Activated naive CD4-positive, alpha-beta T cell treated with anti-CD3 and anti-CD28 coated beads, Interleukin-2, amount 50 U/mL, for 72 hours (primary cell): ENCODE results near the gene CACNB1. TPM values are rescaled to one million over a fixed set of nuclear protein-coding genes. Genes with fewer than 3 reads are reported as not detected.
A peak's percentile ranks its signal among the peaks of the same experiment; 100 is the strongest.

Source experiments
- ATAC-seq, 2 donors: fragments of 150-1000 bp; cut with Tn5 transposase; 2 replicates each; pipeline ENCODE4 v1.10.0; 2021; ENCODE audit warnings: mild to moderate bottlenecking in 2 of 2, moderate library complexity in 2 of 2
- DNase-seq, 2 donors: peaks; one replicate each; pipeline ENCODE4 v3.0.0; 2021 to 2022; ENCODE audit warnings: low spot score in 2 of 2
- H3K27ac Mint-ChIP-seq, 2 donors: one replicate each; pipeline ENCODE4 v1.8.0; 2022; ENCODE audit warnings: mild to moderate bottlenecking in 2 of 2, mixed read lengths in 2 of 2
- H3K36me3 Mint-ChIP-seq, 2 donors: one replicate each; pipeline ENCODE4 v1.8.0; 2022; ENCODE audit warnings: mixed read lengths in 2 of 2
- H3K9me3 Mint-ChIP-seq, 2 donors: one replicate each; pipeline ENCODE4 v1.8.0; 2022; ENCODE audit warnings: mixed read lengths in 2 of 2
- total RNA-seq, 2 donors: library from RNA; stranded (reverse); gene quantifications; one replicate each; pipeline ENCODE4 v1.2.3, GENCODE V29; 2022

Gene CACNB1
- total RNA-seq, 2 donors from 2014 or later: 15.0 to 26.6 TPM

GRCh38 chr17:39231091-39231561, 33.7 kb upstream of the CACNB1 start:
- ATAC-seq (no peak), DNase-seq (no peak)
- Mint-ChIP-seq H3K36me3 (no peaks in the 10 kb centered on the region), H3K9me3 (no peaks in the 10 kb centered on the region), H3K27ac (peak overlapping the region in 1 of 2 donors; percentile 31)

GRCh38 chr17:39230361-39230760, 32.9 kb upstream of the CACNB1 start:
- DNase-seq (no peak), ATAC-seq (no peak)
- no peak overlapping the region for H3K27ac Mint-ChIP-seq
- H3K9me3 Mint-ChIP-seq: no peaks in the 10 kb centered on the region
- H3K36me3 Mint-ChIP-seq: no peaks in the 10 kb centered on the region

GRCh38 chr17:39229274-39229913, 31.9 kb upstream of the CACNB1 start:
- DNase-seq (no peak), ATAC-seq (no peak)
- H3K9me3 Mint-ChIP-seq: no peaks in the 10 kb centered on the region
- H3K36me3 Mint-ChIP-seq: no peaks in the 10 kb centered on the region
- H3K27ac Mint-ChIP-seq: no peak overlapping the region

- no peak for DNase-seq
- no peaks in the 10 kb centered on the region for H3K36me3 Mint-ChIP-seq
- no peak for ATAC-seq
- H3K27ac Mint-ChIP-seq: no peak overlapping the region
- H3K9me3 Mint-ChIP-seq: no peaks in the 10 kb centered on the region
Measured at GRCh38 chr17:39227364-39227919, 30.0 kb upstream of the CACNB1 start.

GRCh38 chr17:39225959-39226683, 28.7 kb upstream of the CACNB1 start:
- Mint-ChIP-seq H3K9me3 (no peaks in the 10 kb centered on the region), H3K27ac (no peak overlapping the region), H3K36me3 (no peaks in the 10 kb centered on the region)
- DNase-seq (peak in 1 of 2 donors; percentile 50), ATAC-seq (peak; percentile 50 to 84)

- DNase-seq (no peak), ATAC-seq (peak; percentile 5 to 17)
- Mint-ChIP-seq H3K36me3 (no peaks in the 10 kb centered on the region), H3K27ac (peak within 1 kb of the TSS in 1 of 2 donors; percentile 87), H3K9me3 (no peaks in the 10 kb centered on the region)
Measured at GRCh38 chr17:39225308-39225958, 28.0 kb upstream of the CACNB1 start, which contains the start of gene STAC2. TSS of gene STAC2 (minus strand) at chr17:39225945. CDS start at chr17:39225502, 443 bp downstream.

GRCh38 chr17:39224778-39225307, 27.4 kb upstream of the CACNB1 start:
- Mint-ChIP-seq H3K27ac (peak overlapping the region in 1 of 2 donors; percentile 87), H3K36me3 (no peaks in the 10 kb centered on the region), H3K9me3 (no peaks in the 10 kb centered on the region)
- ATAC-seq (peak in 1 of 2 donors; percentile 32), DNase-seq (no peak)

GRCh38 chr17:39223907-39224777, 26.7 kb upstream of the CACNB1 start:
- Mint-ChIP-seq H3K9me3 (no peaks in the 10 kb centered on the region), H3K27ac (no peak overlapping the region), H3K36me3 (no peaks in the 10 kb centered on the region)
- DNase-seq (no peak), ATAC-seq (no peak)

GRCh38 chr17:39222866-39223834, 25.7 kb upstream of the CACNB1 start:
- no peak for DNase-seq
- no peak overlapping the region for H3K27ac Mint-ChIP-seq
- no peak for ATAC-seq
- no peaks in the 10 kb centered on the region for H3K9me3 Mint-ChIP-seq
- no peaks in the 10 kb centered on the region for H3K36me3 Mint-ChIP-seq

- H3K9me3 Mint-ChIP-seq: no peaks in the 10 kb centered on the region
- ATAC-seq (no peak), DNase-seq (no peak)
- no peak overlapping the region for H3K27ac Mint-ChIP-seq
- no peaks in the 10 kb centered on the region for H3K36me3 Mint-ChIP-seq
Measured at GRCh38 chr17:39222151-39222550, 24.7 kb upstream of the CACNB1 start.

- no peaks in the 10 kb centered on the region for H3K9me3 Mint-ChIP-seq
- H3K27ac Mint-ChIP-seq: no peak overlapping the region
- no peaks in the 10 kb centered on the region for H3K36me3 Mint-ChIP-seq
- no peak for ATAC-seq
- no peak for DNase-seq
Measured at GRCh38 chr17:39221572-39221971, 24.1 kb upstream of the CACNB1 start.

- DNase-seq: no peak
- Mint-ChIP-seq H3K36me3 (no peaks in the 10 kb centered on the region), H3K27ac (no peak overlapping the region), H3K9me3 (no peaks in the 10 kb centered on the region)
- no peak for ATAC-seq
Measured at GRCh38 chr17:39219647-39220154, 22.2 kb upstream of the CACNB1 start.

- H3K27ac Mint-ChIP-seq: peak overlapping the region in 1 of 2 donors; percentile 7
- H3K36me3 Mint-ChIP-seq: no peaks in the 10 kb centered on the region
- ATAC-seq: no peak
Measured at GRCh38 chr17:39218906-39219305, 21.4 kb upstream of the CACNB1 start.

GRCh38 chr17:39217734-39218369, 20.4 kb upstream of the CACNB1 start:
- no peak for ATAC-seq
- no peak for DNase-seq
- Mint-ChIP-seq H3K27ac (no peak overlapping the region), H3K9me3 (no peaks in the 10 kb centered on the region), H3K36me3 (no peaks in the 10 kb centered on the region)

More at GRCh38 chr17:39218906-39219305, 21.4 kb upstream of the CACNB1 start:
- no peaks in the 10 kb centered on the region for H3K9me3 Mint-ChIP-seq
- no peak for DNase-seq
